ENCODE results near the gene UBE4B.

The UBE4B gene

DNA sequence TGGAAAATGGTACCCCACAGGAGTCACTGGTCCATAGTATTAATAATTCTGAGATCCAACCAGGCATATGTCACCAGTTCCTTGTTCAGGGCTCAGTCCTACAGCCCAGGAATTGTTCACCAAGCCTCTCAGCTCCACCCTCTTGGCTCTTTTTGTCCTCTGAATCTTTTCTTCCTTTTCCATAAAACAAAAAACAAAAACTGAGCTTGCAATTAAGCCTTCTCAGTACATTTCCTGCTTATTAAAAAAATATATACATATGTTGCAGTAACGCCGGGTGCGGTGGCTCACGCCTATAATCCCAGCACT lies 154.2 kb downstream of the UBE4B start:
- TF ChIP-seq, protein P1, sequence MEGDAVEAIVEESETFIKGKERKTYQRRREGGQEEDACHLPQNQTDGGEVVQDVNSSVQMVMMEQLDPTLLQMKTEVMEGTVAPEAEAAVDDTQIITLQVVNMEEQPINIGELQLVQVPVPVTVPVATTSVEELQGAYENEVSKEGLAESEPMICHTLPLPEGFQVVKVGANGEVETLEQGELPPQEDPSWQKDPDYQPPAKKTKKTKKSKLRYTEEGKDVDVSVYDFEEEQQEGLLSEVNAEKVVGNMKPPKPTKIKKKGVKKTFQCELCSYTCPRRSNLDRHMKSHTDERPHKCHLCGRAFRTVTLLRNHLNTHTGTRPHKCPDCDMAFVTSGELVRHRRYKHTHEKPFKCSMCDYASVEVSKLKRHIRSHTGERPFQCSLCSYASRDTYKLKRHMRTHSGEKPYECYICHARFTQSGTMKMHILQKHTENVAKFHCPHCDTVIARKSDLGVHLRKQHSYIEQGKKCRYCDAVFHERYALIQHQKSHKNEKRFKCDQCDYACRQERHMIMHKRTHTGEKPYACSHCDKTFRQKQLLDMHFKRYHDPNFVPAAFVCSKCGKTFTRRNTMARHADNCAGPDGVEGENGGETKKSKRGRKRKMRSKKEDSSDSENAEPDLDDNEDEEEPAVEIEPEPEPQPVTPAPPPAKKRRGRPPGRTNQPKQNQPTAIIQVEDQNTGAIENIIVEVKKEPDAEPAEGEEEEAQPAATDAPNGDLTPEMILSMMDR (IDR thresholded peaks at IDR 0.05; ENCODE audit: extremely low read depth, missing control alignments) = no peak

DNA sequence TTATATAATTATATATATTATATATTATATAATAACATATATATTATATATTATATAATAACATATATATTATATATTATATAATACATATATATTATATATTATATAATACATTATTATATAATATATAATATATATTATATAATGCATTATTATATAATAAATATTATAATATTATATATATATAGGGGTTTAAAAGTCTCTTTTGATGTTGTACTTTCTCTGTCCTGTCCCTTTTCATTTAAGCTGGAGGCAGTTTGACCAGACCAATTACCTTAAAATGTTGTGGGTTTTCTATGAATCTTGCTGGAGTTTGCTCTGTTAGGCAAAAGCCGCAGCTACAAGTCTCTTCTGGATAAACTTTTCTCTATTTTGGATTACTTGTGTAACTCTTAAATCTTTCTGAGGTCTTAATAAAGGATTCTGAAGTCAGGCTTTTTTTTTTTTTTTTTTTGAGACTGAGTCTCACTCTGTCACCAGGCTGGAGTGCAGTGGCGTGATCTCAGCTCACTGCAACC lies 155.4 kb downstream of the UBE4B start:
- no peak for DNase-seq (ENCODE audit: low spot score)
- TF ChIP-seq, protein P1 (IDR thresholded peaks at IDR 0.05; ENCODE audit: extremely low read depth, missing control alignments) = no peak

More for the DNA sequence above, 154.2 kb downstream of the UBE4B start:
- no peak for DNase-seq (ENCODE audit: low spot score)

GRCh38 chr1:10189659-10190058 lies 156.9 kb downstream of the UBE4B start:
- DNase-seq (ENCODE audit: low spot score) = peak; percentile 24
- TF ChIP-seq, protein P1 (IDR thresholded peaks at IDR 0.05; ENCODE audit: extremely low read depth, missing control alignments) = no peak

- no peak for DNase-seq (ENCODE audit: low spot score)
- TF ChIP-seq, protein P1 (IDR thresholded peaks at IDR 0.05; ENCODE audit: extremely low read depth, missing control alignments) = no peak
These were observed 159.5 kb downstream of the UBE4B start for GRCh38 chr1:10192263-10192662.

DNA sequence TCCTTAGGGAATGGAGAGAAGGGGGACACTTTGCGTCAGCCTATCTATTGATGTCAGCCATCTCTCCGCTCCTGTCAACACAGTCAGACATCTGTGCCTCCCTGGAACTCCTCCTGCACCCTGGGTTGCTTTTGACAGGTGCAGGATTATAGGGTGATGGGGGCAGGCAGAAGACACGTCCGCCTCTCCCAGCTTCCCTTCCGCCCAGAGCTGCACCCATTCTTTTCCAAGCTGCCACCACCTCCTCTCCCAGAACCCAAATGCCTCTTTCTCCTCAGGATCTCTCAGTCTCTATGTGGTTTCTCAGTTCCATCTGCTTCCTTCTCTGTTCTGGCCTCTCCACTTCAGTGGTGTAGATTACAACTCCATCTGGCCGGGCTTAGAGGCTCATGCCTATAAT lies 160.5 kb downstream of the UBE4B start:
- no peak for DNase-seq (ENCODE audit: low spot score)
- TF ChIP-seq, protein P1 (IDR thresholded peaks at IDR 0.05; ENCODE audit: extremely low read depth, missing control alignments) = no peak

DNA sequence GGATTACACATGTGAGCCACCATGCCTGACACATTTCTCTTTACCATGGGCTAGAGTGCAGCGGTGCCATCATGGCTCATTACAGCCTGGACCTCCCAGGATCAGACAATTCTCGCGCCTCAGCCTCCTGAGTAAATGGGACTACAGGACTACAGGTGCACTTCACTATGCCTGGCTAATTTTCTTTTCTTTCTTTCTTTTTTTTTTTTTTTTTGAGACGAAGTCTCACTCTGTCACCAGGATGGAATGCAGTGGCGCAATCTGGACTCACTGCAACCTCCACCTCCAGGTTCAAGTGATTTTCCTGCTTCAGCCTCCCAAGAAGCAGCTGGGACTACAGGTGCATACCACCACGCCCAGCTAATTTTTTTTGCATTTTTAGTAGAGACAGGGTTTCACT lies 162.8 kb downstream of the UBE4B start:
- TF ChIP-seq, protein P1 (IDR thresholded peaks at IDR 0.05; ENCODE audit: extremely low read depth, missing control alignments) = no peak
- no peak for DNase-seq (ENCODE audit: low spot score)

GRCh38 chr1:10196976-10197375 lies 164.2 kb downstream of the UBE4B start:
- DNase-seq (ENCODE audit: low spot score) = no peak
- TF ChIP-seq, protein P1 (IDR thresholded peaks at IDR 0.05; ENCODE audit: extremely low read depth, missing control alignments) = no peak

All from GM20000 (cell line).